GM19468 (cell line): ENCODE results near the gene STAT6.
A peak's percentile ranks its signal among the peaks of the same experiment; 100 is the strongest.
"Not testable (repeated sequence)": the region's sequence is repeated elsewhere in the genome, so short reads cannot be mapped to it uniquely, and the experiment has no call there.

ENCODE experiments used
- ATAC-seq: cut with Tn5 transposase; IDR thresholded peaks from one replicate; pipeline ENCODE4 v1.9.1; 2021; ENCODE audit warnings: mild to moderate bottlenecking, moderate library complexity, moderate number of reproducible peaks; ENCODE audit not compliant: unreplicated experiment; ENCODE audit errors: extremely low read depth

STAT6 gene

DNA sequence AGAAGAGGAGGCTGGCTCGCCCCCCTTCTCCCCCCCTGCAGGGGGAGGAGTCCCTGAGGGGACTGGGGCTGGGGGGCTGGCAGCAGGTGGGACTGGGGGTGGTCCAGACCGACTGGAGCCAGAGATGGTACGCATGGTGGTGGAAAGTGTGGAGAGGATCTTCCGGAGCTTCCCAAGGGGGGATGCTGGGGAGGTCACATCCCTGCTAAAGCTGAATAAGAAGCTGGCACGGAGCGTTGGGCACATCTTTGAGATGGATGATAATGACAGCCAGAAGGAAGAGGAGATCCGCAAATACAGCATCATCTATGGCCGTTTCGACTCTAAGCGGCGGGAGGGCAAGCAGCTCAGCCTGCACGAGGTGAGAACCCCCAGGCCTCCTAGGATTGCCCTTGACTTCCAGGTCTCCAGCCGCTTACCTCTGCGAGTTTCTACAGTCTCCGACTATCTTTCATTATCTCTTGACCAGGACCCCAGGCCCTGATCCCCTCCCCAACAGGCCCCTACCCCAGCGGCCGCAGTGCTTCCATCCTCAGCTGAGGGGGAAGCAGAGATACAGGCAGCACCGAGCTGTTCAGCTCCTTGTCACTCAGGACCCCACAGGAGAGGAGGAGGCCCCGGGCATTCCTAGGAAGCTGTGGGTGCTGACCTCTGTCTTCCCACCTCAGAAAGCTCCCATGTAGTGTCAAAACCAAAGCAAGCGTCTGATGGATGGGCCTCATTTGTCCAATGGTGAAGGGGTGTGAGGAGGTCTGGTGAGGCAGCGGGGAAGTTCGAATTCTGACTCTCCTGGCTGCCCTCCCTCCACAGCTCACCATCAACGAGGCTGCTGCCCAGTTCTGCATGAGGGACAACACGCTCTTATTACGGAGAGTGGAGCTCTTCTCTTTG, 19.3 kb downstream of the STAT6 start:
- no peak for ATAC-seq

DNA sequence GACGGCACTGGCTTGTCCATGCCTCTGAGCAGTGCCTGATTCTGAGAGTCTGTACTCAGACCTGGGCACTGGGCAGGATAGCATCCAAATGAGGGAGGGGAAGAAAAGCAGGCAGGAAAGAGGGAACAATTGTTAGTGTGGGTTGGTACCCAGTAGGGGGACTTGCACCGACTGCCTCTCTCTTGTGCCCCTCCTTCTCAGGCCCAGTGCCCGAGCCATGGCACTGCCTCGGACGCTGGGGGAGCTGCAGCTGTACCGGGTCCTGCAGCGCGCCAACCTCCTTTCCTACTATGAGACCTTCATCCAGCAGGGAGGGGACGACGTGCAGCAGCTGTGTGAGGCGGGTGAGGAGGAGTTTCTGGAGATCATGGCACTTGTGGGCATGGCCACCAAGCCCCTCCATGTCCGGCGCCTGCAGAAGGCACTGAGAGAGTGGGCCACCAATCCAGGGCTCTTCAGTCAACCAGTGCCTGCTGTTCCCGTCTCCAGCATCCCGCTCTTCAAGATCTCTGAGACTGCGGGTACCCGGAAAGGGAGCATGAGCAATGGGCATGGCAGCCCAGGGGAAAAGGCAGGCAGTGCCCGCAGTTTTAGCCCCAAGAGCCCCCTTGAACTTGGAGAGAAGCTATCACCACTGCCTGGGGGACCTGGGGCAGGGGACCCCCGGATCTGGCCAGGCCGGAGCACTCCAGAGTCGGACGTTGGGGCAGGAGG, 20.1 kb downstream of the STAT6 start:
- ATAC-seq = no peak

DNA sequence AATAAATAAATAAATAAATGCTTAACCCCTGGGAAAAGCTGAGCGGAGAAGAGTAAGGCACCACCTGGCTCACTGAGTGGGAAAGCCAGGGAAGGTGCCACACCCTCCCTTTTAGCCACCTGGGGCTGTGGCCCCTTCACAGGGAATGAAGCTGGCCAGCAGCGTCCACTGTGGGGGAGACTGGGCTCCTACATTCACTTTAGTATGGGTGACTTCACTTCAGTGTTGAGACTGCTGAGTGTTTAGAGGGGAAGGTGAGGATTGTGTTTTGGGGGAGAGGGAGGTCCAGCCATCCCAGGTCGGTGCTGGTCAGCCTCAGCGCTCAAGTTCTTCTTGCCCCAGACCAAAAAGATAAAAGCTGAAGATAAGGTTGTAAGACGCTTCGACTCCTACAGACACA, 20.7 kb downstream of the STAT6 start:
- no peak for ATAC-seq

DNA sequence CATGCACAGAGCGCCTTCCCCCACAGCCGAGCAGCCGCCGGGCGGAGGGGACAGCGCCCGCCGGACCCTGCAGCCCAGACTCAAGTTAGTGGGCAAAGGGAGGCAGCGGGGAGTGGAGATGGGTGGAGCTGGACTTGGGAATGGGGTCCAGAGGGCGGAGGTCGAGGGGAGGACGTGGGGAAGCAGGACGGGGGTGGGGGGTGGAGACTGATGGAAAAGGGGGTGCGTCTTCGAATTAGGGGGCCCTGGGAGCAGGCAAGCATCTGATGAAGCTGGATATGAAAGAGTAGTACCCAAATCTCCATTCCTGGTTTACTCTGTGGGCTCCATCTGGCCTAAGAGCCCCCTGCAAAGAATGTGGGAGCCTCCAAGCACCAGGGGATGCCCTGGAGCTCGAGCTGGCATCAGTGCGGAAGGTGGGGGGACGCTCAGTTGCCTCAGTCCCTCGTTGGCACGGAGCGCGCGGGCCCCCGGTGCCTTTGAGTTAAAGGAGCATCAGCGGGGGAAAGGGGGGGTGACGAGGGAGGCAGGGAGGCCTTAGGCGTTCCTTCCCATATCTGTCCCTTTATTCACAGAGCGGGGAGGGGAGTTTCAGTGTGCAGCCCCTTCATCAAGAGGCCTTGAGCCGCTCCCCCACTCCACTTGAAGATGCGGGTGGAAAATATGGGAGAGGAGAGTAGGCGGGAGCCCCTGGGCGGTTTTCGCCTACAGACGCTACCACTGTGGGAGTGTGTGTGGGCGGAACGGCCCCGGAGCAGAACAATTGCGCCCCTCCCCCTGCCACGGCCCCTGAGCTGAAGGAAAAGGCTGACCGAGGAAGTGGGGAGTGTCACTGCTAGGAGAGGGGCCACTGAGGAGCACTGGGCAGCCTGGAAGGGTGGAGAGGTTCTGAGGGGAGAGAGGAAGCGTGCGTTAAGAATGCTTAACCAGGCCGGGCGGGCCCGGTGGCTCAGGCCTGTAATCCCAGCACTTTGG, 21.6 kb downstream of the STAT6 start:
- no peak for ATAC-seq

DNA sequence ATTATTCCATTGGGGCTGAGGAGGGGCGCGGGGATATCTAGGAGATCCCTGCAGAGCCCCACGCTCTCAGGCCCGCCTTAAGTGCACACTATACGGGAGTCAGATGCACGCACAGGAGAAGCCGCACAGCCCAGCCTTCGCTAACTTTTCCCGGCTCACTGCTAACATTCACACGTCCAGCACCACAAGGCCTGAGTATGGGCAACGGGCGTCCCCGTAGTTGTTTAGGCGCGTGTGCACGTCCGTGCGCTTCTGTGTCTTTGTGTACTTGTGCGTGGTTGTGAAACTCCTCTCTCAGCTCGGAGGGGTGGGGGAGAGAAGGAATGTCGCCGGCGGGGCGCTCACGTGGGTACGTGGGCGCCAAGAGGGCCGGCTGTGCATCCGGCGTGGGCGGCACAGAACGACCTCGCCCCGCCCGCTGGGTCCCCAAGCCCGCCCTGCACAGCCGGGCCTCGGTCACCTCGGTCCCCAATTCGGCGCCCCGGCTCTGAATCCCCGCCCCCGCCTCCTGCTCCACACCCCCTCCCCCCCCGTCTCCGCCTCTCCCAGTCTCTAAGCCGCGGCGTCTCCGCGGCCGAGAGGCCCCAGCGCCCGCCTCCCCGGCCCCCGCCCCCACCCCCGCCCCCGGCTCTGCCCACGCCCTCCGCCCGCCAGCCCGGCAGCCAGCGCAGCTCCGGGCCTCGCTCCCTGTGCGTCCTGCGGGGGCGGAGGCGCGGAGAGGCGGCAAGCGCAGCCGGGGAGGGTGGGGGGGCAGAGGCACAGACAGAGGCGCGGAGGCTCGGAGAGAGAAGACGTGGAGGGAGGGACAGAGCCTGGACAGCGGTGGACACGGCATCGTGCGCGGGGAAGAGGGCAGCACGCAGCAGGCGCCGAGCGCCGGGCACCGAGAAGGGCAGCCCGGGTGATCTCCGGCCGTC, 22.6 kb downstream of the STAT6 start, which contains the start of gene NAB2:
TSS of gene NAB2 (plus strand) at position 761 of the 917 bp plus-strand sequence. CDS start 158 bp downstream, outside the sequence.
- ATAC-seq = peak; percentile 44

DNA sequence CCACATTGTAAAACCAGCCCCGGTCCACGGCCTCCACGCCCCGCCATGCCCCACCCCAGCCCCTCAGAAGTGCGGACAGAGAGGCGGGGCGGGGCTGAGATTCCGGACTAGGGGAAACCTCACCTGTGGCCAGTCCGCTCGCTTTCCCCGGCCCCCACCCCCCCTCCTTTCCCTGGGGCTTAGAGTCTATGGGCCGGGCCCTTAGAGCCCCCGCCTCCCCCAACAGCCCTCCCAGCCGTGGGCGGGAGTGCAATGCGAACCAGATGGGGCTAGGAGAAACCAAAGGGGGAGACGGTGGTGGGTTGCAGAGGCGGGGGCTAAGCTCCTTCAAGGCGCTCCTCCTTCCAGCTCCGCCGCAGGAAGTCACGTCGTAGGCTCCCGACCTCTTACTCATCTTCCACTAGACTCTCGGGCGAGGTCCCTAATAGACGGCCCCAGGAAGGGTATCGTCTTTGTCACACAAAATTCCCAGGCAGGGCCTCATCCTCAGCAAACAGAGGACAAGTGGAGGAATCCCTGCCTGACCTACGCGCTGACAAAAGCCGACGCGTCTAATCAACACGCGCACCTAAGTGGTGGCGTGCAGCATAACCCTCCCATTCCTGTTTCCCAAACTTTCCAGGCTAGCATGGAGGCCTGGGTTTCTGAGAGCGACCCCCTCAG, 23.3 kb downstream of the STAT6 start:
- no peak for ATAC-seq

DNA sequence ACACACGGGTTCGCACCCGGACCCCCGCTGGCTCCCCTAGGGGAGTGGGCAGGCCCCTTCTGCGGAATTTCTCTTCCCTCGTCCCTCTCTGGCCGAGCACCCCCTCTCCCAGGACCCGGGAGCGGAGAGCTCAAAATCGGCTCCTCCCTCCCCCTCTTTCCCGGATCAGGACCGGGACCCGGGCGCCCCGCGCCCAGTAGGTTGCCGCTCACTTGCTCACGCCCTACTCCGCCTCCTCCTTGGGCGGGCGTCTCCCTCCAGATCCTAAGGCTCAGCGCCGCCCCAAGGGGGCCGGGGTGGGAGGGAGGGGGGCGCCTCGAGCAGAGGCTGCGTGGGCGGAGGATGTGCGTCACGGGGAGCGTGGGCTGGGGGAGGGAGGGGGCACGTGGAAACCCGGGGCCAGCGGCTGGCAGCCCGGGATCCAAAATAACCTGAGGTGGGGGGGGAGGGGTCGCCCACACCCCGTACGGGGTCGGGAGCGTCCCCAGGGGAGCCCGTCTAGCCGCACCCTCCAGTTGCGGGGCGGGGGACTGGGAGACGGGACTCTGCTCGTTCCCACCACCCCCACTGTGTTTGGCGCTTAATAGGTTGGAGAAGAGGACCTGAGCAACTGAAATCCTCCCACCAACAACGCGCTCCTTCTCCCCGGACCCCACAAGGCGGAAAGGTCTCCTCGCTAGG, 24.0 kb downstream of the STAT6 start:
- ATAC-seq = no peak

DNA sequence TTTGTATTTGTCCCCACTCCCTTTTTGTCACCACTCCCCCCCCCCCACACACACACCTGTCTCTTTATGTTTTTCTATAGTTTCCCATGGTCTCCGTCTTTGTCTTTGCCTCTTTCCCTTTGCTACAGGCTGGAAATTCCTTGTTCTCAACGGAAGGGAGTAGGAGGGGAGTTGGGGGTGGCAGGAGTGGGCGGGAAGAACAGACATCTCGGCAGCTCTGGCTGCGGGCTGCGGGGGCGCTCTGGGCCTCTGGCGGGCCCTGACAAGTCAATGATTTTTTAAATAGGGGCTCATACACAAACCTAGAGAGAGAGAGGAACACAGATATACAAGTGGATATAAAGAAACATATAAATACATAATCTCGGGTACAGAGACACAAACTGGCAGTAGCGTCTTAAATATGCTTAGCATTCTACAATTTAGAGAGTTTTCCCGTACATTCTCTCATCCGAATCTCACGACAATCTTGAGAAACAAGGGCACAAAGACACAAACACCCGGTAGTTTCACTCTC, 24.6 kb downstream of the STAT6 start:
- ATAC-seq = no peak

DNA sequence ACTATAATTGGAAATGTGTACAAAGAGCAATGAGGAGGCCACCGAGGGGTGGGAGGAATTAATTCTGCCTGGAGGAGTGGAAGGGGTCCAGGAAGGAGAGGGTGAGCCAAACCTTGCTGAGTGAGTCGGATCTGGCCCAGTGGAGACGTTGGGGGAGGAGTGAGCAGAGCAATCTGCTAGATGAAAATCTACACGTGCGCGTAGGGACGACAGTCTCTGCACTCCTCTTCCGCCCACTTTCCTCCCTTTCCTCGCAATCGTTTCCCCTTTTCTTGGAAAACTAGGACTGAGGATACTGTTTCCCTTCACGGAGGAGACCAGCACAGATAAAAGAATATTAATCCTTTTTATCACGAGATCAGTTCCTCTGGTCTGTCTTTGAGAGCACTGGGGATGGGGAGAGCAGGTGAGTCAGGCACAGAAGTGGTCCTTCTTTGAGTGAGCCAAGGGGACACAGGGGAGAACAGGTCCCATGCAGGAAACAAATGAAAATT, 25.1 kb downstream of the STAT6 start:
- no peak for ATAC-seq

DNA sequence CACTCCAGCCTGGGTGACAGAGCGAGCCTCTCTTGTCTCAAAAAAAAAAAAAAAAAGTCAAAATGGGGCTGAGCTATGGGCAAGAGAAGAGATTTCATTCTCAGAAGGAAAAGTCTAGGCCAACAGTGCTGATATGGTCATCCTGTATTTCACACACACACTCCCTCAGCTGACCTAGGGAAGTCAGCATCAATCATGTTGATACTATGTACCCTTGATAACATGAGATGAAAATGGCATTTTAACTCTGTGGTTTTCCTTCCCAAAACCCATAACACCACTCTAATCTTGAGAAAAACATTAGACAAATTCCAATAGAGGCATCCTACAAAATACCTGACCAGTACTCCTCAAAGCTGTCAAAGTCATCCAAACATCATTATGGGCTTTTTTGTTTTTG, 30.3 kb downstream of the STAT6 start:
- no peak for ATAC-seq

DNA sequence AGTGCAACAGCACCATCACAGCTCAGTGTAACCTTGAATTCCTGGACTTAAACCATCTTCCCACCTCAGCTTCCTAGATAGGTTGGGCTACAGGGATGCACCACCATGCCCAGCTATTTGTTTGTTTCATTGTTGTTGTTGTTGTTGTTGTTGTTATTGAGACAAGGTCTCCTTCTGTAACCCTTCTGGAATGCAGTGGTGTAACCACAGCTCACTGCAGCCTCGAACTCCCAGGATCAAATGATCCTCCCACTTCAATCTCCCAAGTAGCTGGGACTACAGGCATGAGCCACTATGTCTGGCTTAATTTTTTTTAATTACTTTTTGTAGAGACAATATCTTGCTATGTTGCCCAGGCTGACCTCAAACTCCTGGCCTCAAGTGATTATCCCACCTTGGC, 31.3 kb downstream of the STAT6 start:
- no peak for ATAC-seq

DNA sequence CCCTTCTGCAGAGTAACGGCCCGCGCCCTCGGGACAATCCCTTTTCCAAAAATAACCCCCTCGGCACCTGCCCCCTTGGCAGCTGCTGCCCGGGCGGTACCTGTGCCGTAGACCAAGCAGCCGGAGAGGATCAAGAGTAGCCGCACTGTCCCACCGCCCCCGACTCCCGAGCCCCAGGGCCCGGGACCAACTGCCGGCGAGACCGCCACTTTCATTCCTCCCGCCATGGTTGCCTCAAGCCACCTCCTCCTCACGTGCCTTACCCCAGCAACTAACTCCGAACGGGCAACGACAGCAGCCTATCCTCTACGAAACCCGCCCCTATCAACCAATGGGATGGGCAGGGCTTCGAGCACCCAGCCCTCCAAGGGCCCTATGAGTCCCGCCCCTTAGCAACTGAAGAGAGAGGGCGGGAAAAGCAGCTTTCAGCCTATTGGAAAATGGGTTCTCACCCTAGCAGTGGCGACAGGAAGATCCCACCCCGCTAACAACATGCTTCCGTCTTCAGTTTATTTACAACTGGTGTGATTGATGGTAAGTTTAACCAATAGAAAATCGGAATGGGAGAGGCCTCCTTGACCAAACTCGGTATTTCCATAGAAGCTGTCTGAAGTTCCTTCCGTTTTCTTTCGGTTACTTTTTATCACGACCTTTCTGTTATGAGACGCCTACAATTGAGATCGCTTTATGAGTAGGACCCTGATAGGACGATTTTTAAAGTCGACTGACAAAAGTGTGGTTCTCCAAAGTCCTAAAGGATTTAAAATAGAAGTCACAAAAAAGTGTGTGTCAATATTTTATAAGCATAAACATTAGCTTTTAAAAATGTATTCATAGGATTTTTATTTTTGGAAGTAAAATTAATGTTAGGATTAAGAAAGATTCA, 32.4 kb downstream of the STAT6 start, which contains the start of gene NEMP1:
TSS of gene NEMP1 (minus strand) at position 273 of the 886 bp plus-strand sequence. CDS start at position 227, 46 bp downstream.
- ATAC-seq = peak; percentile 98

DNA sequence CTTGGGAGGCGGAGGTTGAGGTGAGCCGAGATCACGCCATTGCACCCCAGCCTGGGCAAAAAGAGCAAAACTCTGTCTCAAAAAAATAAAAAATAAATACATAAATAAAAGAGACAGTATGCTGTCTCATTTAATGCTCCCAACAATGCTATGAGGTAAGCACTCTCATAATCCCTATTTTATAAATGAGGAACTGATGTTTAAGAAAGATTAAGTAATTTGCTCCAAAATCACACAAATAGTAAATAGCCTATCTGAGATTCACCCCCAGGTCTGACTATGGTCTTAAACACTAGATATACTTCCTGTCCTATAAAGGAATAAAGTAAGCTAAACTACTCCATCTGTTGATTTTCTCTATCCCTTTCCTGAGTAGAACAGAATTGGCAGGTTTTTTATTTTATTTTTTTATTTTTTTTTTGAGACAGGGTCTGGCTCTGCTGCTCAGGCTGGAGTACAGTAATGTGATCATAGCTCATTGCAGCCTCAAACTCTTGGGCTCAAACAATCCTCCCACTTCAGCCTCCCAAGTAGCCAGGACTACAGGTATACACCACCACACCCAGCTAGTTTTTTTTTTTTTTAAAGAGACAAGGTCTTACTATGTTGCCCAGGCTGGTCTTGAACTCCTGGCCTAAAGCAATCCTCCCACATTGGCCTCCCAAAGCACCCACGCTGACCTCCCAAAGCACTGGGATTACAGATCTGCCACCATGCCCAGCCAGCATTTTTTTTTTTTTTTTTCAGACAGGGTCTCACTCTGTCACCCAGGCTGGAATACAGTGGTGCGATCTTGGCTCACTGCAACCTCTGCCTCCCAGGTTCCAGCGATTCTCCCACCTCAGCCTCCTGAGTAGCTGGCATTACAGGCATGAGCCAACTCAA, 37.4 kb downstream of the STAT6 start:
- ATAC-seq = not testable (repeated sequence)

DNA sequence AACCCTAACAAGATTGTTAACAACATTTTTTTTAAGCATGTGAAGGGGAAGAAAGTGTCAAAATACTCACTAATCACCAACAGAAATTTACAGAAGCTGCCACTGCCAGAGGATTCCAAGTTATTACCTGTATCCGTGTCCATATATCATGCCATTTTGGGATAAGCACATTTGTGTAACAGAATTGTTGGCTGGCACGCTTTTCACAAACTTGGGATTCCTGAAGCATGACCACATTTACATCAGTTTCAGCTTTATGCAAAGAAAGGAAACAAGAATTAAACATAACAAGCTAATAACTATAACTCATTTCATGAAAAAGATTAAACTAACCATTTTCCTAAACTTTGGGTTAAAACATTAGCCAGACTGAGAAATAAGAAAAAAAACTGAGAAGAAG, 38.5 kb downstream of the STAT6 start:
- ATAC-seq = no peak

DNA sequence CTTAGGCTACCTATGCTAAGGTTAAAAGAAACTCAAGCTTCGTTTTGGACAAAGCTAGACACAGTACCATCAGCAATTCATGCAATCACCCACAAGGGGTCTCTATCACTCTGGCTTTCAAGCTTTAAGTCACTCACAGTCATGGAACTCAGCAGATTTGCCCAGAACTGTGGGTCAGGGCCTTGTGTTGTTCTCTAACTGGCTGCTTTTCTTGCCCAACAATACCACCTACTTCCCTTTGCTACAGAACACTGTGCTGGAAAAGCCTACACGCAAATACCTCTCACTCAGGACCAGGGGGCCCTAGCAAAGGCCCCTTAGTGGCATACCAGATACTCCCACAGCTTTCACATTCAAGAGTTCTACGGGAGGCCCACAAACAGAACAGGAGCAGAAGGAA, 41.6 kb downstream of the STAT6 start:
- peak; percentile 66 for ATAC-seq

DNA sequence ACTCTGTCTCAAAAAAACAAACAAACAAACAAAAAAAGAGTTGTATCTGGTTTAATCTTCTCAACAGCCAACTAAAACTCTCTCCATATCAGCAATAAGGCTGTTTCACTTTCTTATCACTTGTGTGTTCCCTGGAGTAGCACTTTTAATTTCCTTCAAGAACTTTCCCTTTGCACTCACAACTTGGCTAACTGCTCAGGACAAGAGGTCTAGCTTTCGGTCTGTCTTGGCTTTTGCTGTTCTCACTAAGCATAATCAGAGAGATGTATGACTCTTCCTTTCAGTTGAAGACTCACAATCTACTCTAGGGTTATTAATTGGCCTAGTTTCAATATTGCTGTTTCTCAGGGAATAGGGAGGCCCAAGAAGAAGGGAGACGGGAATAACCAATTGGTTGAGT, 44.9 kb downstream of the STAT6 start:
- ATAC-seq = no peak
